GM21619 (cell line): ENCODE measurements around the gene SENP8.
"Not testable (repeated sequence)": the region's sequence is repeated elsewhere in the genome, so short reads cannot be mapped to it uniquely, and the experiment has no call there.

ENCODE experiments used
- ATAC-seq: cut with Tn5 transposase; IDR thresholded peaks from one replicate; pipeline ENCODE4 v1.9.1; 2021; ENCODE audit not compliant: unreplicated experiment

The SENP8 gene

GRCh38 chr15:72118017-72118978 lies at the start of gene SENP8, which contains the start of gene MYO9A:
Gene SENP8, plus strand, starts transcription at chr15:72118403. Its CDS starts 21,221 bp downstream, at chr15:72139624.
Gene MYO9A, minus strand, starts transcription at chr15:72118150. Its CDS starts 71,587 bp downstream, at chr15:72046563.
- peak; percentile 63 for ATAC-seq

DNA sequence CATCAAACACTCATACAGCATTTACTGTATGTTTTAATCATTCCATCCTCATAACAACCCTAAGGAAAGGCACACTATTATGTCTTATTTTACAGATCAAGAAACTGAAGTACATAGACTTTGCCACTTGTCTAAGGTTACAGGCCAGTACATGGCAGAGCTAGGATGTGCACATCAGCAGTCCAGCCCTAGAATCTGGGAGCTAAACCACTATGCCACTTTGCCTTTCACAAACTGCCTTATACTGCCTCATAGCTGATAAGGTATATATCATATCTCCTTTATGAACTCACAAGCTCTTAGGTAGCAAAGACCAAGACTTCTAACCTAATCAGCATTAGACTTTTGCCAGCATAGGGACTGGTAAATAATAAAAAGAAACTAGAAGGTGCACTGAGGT lies 49.3 kb upstream of the SENP8 start:
- ATAC-seq, result no peak

- ATAC-seq, result no peak
Measured at GRCh38 chr15:72070817-72071447, 47.3 kb upstream of the SENP8 start.

GRCh38 chr15:72071448-72071825 lies 46.8 kb upstream of the SENP8 start:
- ATAC-seq, result not testable (repeated sequence)

GRCh38 chr15:72074335-72075060 lies 43.7 kb upstream of the SENP8 start:
- no peak for ATAC-seq

DNA sequence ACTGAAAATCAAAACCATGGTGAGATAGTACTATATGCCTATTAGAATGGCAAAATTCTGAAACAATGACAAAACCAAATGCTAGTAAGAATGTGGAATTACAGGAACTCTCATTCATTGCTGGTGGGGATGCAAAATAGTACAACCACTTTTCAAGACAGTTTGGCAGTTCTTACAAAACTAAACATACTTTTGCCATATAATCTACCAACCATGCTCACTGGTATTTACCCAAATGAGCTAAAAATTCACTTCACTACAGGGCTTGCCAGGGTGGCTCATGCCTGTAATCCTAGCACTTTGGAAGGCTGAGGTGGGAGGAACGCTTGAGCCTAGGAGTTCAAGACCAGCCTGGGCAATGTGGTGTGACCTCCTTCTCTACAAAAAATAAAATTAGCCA lies 40.3 kb upstream of the SENP8 start:
- ATAC-seq, result no peak

DNA sequence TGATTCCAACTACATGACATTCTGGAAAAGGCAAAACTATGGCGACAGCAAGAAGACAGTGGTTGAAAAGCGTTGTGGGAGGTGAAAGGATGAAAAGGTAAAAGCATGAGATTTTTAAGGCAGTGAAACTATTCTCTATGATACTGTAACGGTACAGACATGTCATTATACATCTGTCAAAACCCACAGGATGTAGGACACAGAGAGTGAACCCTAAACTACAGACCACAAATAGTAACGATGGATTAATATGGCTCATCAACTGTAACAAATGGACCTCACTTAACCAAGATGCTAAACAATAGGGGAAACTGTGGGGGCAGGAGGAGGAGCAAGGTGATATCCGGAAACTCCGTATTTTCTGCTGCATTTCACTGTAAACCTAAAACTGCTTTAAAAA lies 39.3 kb upstream of the SENP8 start:
- no peak for ATAC-seq

GRCh38 chr15:72082176-72082575 lies 36.0 kb upstream of the SENP8 start:
- no peak for ATAC-seq

DNA sequence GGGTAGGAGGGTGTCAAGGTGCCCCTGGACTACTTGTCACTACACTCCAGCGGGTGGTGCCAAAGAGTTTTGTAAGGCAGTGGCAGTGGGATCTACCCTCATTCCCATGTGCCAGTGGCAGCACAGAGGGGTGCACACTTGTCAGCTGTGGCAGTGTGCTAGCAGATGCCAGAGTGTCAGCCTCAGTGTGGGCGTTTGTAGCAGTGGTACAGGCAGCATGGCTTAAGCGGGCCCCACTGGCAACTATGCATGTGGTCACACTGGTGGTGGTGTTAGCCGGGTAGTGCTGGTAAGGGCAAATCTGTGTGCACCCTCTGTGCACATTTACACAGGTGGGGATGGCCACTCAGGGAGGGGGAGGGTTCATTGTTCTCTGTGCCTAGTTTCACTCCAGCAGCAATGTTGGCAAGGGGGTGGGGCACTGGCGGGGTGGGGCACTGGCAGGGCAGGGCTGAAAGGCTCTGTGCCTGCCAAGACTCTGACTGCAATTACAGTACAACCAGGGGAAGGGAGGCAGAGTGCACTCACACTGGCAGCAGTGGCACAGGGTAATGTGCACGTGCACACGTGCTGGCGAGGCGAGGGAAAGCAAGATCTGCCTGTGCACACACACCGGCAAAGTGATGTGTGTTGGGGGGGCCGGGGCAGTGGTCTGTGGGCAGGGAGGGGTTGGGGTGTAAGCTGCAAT lies 32.0 kb upstream of the SENP8 start:
- no peak for ATAC-seq

DNA sequence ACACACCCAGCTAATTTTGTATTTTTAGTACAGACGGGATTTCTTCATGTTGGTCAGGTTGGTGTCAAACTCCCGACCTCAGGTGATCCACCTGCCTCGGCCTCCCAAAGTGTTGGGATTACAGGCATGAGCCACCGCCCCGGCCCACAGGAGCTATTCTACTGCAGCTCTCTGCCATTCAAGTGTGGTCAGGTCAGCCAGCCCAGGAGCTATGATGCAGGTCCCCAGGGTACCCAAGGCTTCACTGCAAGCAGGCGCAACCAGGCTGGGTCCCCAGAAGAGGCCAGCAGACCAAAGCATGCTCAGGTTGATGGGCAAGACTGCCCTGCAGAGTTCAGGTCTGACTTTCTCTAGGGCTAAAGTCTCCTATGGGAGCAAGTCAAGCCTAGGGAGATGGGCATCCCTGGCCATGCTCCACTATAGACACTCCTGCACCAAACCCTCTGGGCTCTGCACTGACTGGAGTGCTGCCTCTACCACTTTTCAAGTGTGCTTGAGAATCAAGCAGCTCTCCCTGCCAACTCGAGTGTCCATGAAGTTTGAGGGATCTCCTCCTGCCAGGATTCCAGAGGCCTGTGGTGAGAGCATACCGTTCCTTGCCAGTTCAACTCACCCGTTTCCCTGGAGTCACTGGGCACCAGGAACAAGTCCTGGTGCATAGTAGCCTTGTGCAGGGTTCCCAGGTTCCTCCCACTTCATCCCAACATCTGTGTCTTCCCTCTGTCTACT lies 31.1 kb upstream of the SENP8 start:
- ATAC-seq, result no peak

DNA sequence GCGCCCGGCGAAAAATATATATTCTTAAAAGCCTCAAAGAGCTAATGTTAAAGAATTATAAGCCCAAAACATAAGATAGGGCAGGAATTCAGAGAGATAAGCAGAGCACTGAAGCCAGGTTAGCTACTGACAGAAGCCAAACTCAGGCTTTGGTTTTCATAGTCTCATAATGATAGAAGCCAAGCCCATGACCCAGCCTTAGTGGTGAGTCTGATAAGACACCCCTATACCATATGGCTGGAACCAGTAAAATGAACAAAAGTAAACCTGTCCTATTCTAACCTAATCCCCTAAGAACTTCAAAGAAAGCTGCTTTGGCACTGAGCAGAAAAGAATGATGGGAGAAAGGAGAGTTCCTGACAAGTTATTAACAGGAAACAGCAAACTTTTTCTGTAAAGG lies 26.2 kb upstream of the SENP8 start:
- ATAC-seq, result no peak

DNA sequence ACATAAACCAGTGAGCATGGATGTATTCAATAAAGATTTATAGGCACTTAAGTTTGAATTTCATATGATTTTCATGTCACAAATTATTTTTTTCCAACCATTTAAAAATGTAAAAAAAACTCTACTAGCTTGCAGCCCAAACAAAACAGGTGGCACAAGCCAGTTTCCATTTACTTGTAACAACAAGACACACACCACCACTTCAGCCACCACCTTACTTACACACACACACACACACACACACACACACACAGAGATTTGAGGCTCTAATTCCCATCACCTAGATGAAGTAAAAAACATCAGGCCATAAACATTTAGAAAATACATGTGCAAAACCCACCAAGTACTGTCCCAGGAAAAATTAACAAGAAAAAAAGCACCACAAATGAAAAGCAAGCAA lies 25.5 kb upstream of the SENP8 start:
- ATAC-seq, result no peak

GRCh38 chr15:72096796-72097195 lies 21.4 kb upstream of the SENP8 start:
- ATAC-seq, result no peak

GRCh38 chr15:72098040-72098439 lies 20.2 kb upstream of the SENP8 start:
- no peak for ATAC-seq

DNA sequence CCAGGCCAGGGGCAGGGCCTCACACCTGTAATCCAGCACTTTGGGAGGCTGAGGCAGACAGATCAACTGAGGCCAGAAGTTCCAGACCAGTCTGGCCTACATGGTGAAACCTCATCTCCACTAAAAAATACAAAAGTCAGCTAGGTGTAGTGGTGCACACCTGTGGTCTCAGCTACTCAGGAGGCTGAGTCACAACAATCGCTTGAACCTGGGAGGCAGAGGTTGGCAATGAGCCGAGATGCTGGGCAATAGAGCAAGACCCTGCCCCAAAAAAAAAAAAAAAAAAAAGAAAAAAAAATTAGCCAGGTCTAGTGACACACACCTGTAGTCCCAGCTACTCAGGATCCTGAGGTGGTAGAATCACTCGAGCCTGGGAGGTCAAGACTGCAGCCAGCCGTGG lies 19.0 kb upstream of the SENP8 start:
- no peak for ATAC-seq

- not testable (repeated sequence) for ATAC-seq
Measured at GRCh38 chr15:72100551-72100950, 17.7 kb upstream of the SENP8 start.

- no peak for ATAC-seq
Measured at GRCh38 chr15:72105111-72105510, 13.1 kb upstream of the SENP8 start.

- no peak for ATAC-seq
Measured at GRCh38 chr15:72106068-72106467, 12.1 kb upstream of the SENP8 start.

DNA sequence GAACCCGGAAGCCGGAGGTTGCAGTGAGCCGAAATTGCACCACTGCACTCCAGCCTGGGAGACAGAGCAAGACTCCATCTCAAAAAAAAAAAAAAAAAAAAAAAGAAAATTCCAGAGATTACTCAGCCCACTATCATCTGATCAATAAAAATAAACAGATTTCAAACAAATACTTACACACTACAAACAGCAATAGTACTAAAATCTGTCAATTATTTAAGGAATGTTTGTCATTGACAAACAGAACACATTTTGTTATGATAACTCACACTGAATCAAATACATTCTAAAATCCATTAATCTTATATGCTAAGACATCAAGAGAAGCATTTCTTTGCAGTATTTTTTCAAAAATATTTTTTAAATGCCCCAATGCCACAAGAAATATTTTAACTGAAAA lies 7.8 kb upstream of the SENP8 start:
- no peak for ATAC-seq

GRCh38 chr15:72112116-72112515 lies 6.1 kb upstream of the SENP8 start:
- ATAC-seq, result no peak
